Right ventricle myocardium superior (tissue), 1 donor: Measurements from ENCODE around the gene COL5A1. TPM values are rescaled to one million over a fixed set of nuclear protein-coding genes. Genes with fewer than 3 reads are reported as not detected.

Experiments used
- ATAC-seq: fragments of 200-7000 bp; cut with Tn5 transposase; one replicate; pipeline ENCODE4 v1.9.1; 2020; ENCODE audit warnings: mild to moderate bottlenecking; ENCODE audit not compliant: poor library complexity
- DNase-seq: peaks from one replicate; pipeline ENCODE4 v3.0.0-alpha.2; 2020
- intact Hi-C: fragments of 100-400 bp; cut with DNase I; formaldehyde crosslinking; loops from one replicate; pipeline ENCODE4 v1.11.2; 2022
- total RNA-seq: library from RNA; stranded (reverse); fragmentation: NEBNext Ultra II Directional; extraction: Animal tissue kit (Norgen Biotek cat#: 25700); gene quantifications from one replicate; pipeline ENCODE4 v1.2.1, GENCODE V29; 2021
- donor health status: DM: no; HTN: yes; CAD: no; lungs with severe emphysema.

The COL5A1 gene
- total RNA-seq, 1 donor from 2014 or later: 12.7 TPM

DNA sequence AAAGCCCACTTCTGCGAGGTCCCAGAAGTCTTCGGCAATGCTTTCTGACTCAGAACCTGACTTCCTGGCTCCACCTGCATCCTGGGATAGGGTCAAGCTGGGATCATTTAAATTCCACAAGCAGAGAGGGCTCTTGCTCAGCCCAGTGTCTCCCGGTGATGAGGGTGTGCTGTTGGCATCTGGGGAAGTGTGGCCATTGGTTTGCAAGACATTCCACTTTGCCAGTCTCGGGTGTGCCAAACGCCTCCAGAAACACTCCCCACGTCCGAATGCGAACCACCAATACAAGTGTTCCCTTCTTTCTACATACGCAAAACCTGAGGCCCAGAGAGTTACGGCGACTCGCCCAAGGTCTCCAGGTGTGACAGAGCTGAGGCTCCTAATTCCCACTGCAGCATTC, 195.9 kb downstream of the COL5A1 start:
- peak; percentile 6 for DNase-seq
- intact Hi-C loops: no loop called here
- no peak for ATAC-seq

DNA sequence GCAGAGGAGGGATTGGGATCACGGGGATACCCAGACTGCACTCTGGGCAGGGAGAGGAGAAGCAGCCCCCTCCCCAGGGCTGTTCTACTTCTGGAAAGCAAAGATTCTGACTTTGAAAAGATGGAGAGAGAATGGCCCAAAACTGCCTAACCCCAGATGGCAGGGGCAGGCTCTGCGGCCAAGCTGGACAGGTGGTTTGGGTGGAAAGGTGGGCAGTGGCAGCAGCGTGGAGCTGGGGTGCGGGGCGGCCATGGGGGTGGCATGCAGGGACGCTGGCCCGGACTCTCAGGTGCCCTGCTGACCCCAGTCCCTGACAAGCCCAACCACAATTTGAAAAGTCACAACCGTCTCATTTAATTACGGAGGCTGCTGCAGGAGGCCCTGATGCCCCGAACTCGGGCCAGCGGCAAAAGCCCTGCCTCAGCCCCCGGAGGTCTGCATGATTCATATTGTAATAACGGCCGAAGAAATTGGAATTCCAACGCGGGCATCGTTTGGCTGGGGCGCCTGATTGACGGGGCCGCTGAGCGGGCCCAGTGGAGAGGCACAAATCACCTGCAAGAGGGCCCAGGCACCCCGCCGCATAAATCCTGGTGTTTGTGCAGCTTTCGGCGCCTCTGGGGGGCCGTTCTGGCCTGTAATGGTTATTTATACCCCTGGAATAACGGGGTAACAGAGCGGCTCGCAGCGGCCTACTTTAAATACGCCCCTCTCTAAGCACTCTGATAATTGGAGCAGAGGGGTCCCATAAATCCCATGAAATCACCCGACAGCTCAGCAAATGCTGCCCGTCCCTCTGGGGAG, 197.2 kb downstream of the COL5A1 start:
- DNase-seq (peak; percentile 31), ATAC-seq (no peak)
- intact Hi-C loops: no loop called here

DNA sequence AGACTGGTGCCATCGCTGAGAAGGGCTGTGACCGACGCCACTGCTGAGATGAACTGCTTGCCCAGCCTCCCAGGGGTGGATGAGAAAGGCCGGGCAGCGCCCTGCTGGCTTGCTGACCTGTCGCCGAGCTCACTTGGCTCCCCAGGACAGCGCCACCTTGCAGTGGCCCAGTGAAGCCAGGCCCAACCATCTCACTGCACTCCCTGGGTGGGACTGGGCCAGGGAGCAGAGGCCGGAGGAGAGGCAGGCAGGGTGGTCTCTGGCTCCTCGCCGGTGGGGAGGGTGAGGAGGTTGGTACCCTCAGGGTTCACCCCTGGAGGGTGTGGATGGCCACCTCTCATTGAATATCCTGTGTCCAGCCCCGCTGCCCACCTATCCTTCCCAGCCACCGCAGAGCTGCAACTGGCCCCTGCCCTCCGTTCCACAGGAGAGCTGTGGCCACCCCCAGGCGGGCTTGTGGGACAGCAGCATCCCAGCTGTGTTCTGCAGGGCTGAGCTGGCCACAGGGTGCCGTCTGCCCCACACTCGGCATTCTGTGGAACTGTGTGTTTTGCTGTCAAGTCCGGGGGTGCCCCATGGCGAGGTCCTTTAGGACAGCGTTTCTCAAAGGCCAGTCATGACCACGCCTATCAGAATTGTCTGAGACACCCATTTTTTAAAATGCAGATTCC, 198.0 kb downstream of the COL5A1 start:
- intact Hi-C loops: no loop called here
- peak; percentile 37 for DNase-seq
- ATAC-seq: no peak

DNA sequence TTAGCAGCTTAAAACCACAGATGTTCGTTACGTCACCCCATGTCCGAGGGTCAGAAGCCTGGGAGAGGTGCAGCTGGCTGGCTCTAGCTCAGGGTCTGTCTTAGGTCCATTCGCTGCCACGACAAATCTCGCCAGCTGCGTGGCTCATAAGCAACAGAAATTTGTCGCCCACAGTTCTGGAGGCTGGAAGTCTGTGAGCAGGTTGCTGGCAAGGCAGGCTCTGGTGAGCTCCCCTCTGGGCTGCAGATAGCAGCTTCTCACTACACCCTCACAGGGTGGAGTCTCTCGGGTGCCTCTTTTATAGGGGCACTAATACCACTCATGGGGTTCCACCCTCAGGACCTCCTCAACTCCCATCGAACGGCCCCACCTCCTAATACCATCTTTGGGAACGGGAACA, 198.9 kb downstream of the COL5A1 start:
- peak; percentile 13 for DNase-seq
- no peak for ATAC-seq
- intact Hi-C loops: no loop called here

DNA sequence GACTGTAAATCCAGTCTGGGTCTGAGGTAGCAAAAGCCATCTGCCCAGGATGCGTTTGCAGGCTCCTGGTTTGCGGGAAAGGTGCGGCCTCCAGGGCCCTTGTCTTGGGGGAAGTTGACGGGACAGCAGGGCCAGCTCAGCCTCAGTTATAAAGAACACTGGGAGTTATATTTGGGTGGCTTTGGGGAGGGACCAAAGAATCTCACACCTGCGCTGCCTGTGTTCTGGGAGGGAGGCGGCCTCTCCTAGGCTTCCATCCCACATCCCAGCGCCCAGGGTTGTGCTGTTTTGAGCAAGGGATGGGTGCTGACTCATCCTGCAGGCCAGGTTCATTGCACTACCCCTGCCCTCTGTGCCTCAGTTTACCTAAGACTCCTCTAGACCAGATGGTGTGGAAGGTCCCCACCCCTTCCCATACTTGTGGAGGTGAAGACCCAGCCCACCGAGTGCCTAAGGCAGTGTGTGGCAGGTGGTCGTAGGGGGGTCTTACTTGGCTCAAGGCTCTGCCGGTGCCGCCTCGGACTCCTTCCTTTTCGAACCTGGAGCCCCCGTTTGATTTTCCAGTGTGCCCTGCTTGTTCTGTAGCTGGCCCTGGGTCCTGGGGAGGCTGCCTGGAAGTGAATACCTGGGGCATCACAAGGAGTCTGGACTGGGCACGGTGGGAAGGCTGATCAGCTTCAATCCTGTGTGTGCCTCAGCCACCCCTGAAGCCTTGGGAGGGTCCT, 199.7 kb downstream of the COL5A1 start:
- DNase-seq: peak; percentile 16
- no peak for ATAC-seq
- intact Hi-C loops: no loop called here

DNA sequence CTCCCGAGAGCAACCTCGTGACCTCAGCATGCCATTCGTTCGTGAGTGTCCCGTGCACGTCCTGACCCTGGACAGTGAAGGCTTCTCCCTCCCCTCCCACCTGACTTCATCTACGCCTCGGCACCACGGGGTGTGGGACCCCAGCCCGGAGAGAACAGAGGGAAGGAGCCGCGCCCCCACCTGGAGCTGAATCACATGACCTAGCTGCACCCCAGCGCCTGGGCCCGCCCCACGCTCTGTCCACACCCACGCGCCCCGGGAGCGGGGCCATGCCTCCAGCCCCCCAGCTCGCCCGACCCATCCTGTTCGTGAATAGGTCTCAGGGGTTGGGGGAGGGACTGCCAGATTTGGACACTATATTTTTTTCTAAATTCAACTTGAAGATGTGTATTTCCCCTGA, 200.7 kb downstream of the COL5A1 start:
- peak; percentile 32 for DNase-seq
- intact Hi-C loops: no loop called here
- ATAC-seq: no peak

DNA sequence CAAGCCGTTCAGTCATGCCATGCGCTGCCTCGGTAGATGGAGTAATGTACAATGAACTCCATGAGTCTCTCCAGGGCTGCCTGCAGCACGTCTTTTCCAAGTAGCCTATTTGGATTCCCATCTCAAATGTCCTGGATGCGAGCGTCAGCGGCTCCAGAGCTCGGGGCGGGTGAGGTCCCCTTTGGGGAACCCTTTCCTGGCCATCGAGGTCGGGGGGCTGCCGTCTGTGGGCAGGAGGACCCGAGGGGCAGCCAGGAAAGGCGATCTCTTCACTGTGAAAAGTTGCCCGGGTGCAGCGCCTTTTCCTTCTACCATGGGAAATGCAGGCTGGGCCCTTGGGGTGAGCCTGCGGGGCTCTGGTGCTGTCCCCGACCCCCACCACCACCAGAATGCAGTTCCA, 202.1 kb downstream of the COL5A1 start:
- intact Hi-C loops: no loop called here
- no peak for ATAC-seq
- DNase-seq: peak; percentile 22

DNA sequence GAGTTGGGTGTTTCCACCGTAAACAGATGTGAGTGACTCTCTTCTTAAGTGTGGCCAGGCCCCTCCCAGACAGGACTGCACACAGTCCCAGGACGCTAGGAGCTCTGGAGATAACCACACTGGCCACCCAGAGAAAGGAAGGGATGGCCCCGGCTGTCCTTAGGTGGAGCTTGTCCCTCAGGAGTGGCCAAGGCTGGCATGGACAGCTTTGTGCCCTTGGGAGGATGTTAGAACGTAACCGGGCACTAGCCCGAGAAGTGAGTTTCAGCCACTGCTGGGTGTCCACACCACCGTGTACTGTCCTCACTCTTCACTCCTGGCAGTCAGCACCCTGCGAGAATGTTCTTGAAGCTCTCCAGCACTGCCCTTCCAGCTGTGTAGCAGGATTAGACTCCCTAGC, 203.2 kb downstream of the COL5A1 start:
- intact Hi-C loops: no loop called here
- ATAC-seq: no peak
- peak; percentile 9 for DNase-seq

DNA sequence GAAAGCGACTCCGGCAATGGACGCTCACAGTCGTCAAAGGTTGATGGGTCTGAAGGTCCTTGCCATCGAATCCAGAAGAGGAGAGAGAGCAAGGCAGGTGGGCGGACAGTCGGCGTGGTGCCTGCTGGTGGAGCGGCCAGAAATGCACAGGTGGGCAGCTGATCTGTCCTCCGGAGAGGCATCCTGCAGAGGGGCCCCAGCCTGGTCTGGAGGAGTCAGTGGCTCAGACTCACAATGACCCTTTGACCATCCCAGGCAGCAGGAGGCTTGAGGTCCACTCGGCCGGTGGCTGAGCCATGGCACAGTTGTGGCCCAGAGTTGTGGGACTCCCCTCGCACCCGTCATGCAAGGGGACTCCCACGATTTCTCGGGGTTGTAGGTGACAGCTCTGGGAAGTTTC, 204.6 kb downstream of the COL5A1 start:
- ATAC-seq: no peak
- peak; percentile 26 for DNase-seq
- intact Hi-C loops: no loop called here

DNA sequence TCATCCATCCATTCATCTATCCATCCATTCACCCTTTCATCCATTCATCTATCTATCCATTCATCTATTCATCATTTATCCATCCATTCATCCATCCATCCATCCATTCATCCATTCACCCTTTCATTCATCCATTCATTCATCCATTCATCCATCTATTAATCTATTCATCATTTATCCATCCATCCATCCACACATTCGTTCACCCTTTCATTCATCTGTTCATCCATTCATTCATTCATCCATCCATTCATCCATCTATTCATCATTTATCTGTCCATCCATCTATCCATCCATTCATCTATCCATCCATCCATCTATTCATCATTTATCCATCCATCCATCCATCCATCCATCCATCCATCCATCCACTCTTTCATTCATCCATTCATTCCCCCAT, 205.1 kb downstream of the COL5A1 start:
- intact Hi-C loops: no loop called here
- ATAC-seq (no peak), DNase-seq (no peak)

DNA sequence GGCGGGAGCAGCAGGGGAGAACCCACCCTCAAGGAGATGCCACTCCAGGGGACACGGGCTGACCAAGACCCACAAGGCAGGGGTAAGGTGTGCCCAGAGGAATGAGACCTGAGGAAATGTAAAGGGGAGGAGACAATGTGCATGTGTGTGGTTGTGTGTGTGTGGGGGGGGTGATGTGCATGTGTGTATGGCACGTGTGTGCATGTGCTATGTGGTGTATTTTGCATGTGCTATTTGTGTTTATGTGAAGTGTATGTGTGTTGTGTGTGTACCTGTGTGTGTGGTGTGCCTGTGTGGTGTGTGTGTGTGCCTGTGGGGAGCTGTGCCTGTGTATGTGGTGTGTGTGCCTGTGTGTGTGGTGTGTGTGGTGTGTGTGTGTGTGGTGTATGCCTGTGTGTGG, 205.5 kb downstream of the COL5A1 start:
- peak; percentile 7 for DNase-seq
- intact Hi-C loops: no loop called here
- ATAC-seq: no peak

DNA sequence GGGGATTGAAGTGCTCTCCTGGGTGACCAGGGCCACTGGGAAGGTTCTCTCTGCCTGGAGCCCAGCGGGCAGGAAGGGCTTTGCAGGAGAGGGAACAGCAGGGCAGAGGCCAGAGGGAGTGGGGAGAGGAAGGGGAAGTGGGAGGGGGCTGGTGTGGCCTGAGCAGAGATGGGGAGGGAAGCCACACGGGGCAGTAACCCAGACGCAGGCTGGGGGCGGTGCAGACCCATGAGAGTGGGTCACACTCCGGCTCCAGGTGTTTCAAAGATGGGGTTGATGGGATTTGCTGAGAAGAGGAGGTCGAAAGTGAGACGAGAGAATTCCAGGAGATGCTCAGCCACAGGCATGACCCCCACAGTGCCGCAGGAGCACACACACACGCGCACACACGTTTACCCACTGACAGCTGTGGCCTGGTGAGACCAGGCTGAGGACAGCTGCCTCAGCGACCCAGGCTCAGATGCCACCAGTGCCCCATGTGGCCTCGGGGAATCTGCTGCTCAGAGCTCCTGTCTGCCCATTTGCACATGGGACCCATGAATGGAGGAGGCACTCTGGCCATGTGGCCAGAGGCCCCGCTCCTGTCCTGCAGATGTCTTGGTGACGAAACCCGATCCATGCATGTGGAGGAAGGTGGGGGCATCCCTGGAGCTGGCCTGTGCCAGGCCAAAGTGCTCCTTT, 206.3 kb downstream of the COL5A1 start:
- intact Hi-C loops: no loop called here
- DNase-seq (peak; percentile 39), ATAC-seq (peak; percentile 15)

DNA sequence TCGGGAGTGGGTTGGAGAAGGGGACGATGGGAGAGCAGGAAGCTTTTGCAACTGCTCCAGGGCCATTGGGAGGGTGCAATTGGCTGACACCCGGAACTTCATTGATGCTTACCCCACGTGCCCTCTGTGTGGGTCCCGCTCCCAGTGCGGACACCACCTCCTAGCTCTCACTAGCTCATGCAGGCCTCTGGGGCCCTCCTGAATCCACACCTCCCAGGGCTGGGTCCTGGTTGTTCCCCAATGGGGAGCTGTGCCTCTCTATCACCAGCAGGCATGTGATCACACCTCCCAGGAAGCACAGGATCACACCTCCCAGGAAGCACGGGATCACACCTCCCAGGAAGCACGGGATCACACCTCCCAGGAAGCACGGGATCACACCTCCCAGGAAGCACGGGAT, 206.9 kb downstream of the COL5A1 start:
- intact Hi-C loops: no loop called here
- no peak for ATAC-seq
- no peak for DNase-seq

DNA sequence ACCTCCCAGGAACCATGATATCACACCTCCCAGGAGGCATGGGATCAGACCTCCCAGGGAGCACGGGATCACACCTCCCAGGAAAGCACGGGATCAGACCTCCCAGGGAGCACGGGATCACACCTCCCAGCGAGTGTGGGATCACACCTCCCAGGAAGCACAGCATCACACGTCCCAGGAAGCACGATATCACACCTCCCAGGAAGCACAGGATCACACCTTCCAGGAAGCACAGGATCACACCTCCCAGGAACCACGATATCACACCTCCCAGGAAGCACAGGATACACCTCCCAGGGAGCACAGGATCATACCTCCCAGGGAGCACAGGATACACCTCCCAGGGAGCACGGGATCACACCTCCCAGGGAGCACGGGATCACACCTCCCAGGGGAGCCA, 209.0 kb downstream of the COL5A1 start:
- intact Hi-C loops: no loop called here
- DNase-seq (no peak), ATAC-seq (no peak)

DNA sequence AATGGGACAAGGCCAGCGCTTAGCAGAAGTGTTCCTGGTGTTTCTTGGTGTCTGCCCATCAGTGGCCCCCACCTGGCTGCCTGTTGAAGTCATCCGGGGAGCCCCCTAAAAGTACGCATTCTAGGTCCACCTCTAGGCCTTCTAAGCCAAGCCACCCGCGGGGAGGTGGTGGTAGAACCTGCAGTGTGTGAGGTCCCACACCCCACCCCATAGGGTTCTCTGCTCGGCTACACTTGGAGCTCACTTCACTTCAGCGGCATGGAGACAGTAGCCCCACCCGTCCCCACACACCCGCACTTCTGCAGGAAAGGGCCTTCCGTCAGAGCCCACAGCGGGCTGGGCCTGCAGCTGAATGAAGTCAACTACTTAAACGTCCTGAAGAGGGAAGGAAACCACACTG, 209.4 kb downstream of the COL5A1 start:
- ATAC-seq (no peak), DNase-seq (peak; percentile 33)
- intact Hi-C loops: no loop called here

DNA sequence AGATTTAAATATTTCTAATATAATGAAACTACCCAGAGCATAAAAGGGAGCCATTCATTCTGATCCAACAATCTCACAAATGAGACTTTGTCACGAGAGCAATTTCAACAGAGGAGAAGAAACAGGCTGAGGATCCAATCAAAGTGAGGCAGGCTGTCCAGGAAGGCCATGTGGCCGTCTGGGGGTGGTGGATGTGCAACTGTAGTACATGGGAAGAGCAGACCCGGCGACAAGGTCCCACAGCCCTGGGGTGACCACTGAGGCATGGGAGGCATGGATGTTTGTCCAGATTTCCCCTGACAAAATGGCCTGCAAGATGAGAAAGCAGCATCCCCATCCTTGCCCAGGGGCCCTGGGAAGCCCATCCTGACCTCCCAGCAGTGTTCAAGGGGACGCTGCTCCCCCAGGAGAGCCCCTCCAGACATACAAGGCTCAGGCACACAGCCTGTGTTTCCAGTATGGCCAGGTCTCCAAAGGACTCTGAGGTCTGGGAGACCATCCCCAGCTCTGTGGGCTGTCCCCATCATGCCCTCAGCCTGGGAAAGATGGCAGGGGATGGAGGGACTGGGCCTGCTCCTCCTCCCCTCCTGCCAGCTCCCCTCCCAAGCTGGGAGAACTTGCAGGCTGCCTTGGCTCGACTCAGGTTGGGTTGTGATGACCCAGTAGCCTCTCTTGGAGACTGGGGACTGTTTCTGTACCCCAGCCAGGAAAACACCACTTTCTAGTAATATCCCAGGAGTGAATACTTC, 211.5 kb downstream of the COL5A1 start:
- ATAC-seq (no peak), DNase-seq (peak; percentile 13)
- intact Hi-C loops: no loop called here

DNA sequence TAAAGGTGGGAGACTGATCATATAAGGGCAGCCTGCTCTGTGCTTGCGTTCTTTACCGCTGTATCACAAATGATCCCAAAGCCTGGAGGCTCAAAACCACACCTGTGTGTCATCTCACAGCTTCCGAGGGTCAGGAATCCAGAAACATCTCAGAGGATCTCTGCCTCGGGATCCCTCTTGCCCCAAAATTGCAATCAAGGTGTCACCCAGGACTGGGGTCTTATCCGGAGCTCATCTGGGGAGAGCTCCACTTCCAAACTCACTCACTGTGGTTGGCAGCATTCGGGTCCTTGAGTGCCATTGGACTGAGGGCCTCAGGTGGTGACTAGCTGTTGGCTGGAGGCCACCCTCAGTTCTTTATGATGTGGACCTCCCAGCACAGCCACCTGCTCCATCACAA, 212.3 kb downstream of the COL5A1 start:
- ATAC-seq: no peak
- DNase-seq: peak; percentile 11
- intact Hi-C loops: no loop called here

DNA sequence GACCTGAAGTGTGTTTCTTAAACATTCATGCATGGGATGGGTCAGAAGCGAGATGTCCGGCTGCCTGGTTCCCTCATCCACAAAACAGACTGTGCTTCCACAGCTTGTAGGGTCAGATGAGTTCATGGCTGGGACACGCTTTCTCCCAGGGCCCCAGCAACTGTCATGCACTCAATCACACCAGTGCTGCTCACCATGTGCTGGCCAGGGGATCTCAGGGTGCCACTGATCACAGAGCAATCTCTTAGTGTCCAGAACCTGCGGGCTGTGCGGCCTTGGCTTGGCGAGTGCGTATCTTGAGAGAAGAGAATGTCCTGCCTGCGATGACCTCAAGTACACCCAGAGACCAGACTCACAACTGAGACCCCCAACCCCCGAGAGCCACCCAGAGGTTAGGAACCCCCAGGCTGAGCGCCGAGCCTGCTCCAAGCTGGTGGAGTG, 213.0 kb downstream of the COL5A1 start:
- intact Hi-C loops: no loop called here

More for the DNA sequence above, 213.0 kb downstream of the COL5A1 start:
- DNase-seq (peak; percentile 25), ATAC-seq (no peak)
